Endodermal cell (in vitro differentiated cells): ENCODE results near the gene KCNA2. TPM values are rescaled to one million over a fixed set of nuclear protein-coding genes. Genes with fewer than 3 reads are reported as not detected.

ENCODE experiments used
- DNase-seq: peaks from one replicate; pipeline ENCODE4 v3.0.0-alpha.2; 2017
- H3K27ac ChIP-seq: 2 replicates; pipeline ENCODE4 v1.5.1; 2013; ENCODE audit warnings: mild to moderate bottlenecking, low read depth, low read length, moderate library complexity
- H3K27me3 ChIP-seq: 2 replicates; pipeline ENCODE4 v1.6.1; 2013; ENCODE audit warnings: mild to moderate bottlenecking, low read length, moderate library complexity; ENCODE audit not compliant: insufficient read depth, control insufficient read depth, poor library complexity, severe bottlenecking
- H3K36me3 ChIP-seq: 2 replicates; pipeline ENCODE4 v1.7.0; 2013; ENCODE audit warnings: mild to moderate bottlenecking, low read length, moderate library complexity; ENCODE audit not compliant: control insufficient read depth, insufficient read depth
- H3K4me1 ChIP-seq: one replicate; pipeline ENCODE4 v1.7.0; 2013; ENCODE audit warnings: low read length; ENCODE audit not compliant: control insufficient read depth, insufficient read depth
- H3K4me3 ChIP-seq: 2 replicates; pipeline ENCODE4 v1.5.1; 2013; ENCODE audit warnings: mild to moderate bottlenecking, low read length, moderate library complexity
- H3K9ac ChIP-seq: 2 replicates; pipeline ENCODE4 v1.6.1; 2013; ENCODE audit warnings: mild to moderate bottlenecking, low read length, moderate library complexity; ENCODE audit not compliant: poor library complexity, severe bottlenecking; ENCODE audit errors: extremely low read depth
- H3K9me3 ChIP-seq: 2 replicates; pipeline ENCODE4 v1.6.1; 2013; ENCODE audit warnings: mild to moderate bottlenecking, low read length, moderate library complexity; ENCODE audit not compliant: control insufficient read depth
- H3K27ac Mint-ChIP-seq: 2 replicates; pipeline ENCODE4 v1.8.0; 2020; ENCODE audit warnings: mixed read lengths
- H3K27me3 Mint-ChIP-seq: 2 replicates; pipeline ENCODE4 v1.8.0; 2021; ENCODE audit warnings: mild to moderate bottlenecking, mixed read lengths; ENCODE audit not compliant: insufficient read depth
- H3K36me3 Mint-ChIP-seq: 2 replicates; pipeline ENCODE4 v1.8.0; 2020; ENCODE audit warnings: low read depth, mixed read lengths
- H3K4me1 Mint-ChIP-seq: 2 replicates; pipeline ENCODE4 v1.8.0; 2020; ENCODE audit warnings: mixed read lengths
- H3K4me3 Mint-ChIP-seq: 2 replicates; pipeline ENCODE4 v1.8.0; 2020; ENCODE audit warnings: mild to moderate bottlenecking, moderate library complexity, mixed read lengths
- H3K9me3 Mint-ChIP-seq: 2 replicates; pipeline ENCODE4 v1.8.0; 2020; ENCODE audit warnings: mild to moderate bottlenecking, mixed read lengths
- CTCF ChIP-seq: fragments of 200-600 bp; sonication (generic); conservative IDR thresholded peaks from 2 replicates; pipeline ENCODE4 v1.5.0; 2021; ENCODE audit warnings: antibody characterized with exemption, mild to moderate bottlenecking
- WGBS, 2 experiments: methylation state at CpG; one replicate each; pipeline versions ENCODE4 v1.1.5 to v1.1.7; 2013; ENCODE audit warnings: missing lambda C conversion rate in 2 of 2, mixed read lengths in 1 of 2; ENCODE audit not compliant: insufficient coverage in 1 of 2, insufficient read length in 1 of 2; 5-methylcytosine and 5-hydroxymethylcytosine counted together
- total RNA-seq, 2 donors: library from RNA; stranded (reverse); fragmentation: NEBNext Ultra II Directional in 1 of 2; extraction: Animal tissue kit (Norgen Biotek cat#: 25700) in 1 of 2; gene quantifications; 2 replicates in 1 of 2; 3 replicates in 1 of 2; pipeline ENCODE4 v1.2.1, GENCODE V29; 2021

The KCNA2 gene
- total RNA-seq, 2 donors from 2014 or later = 0.11 to 0.57 TPM

- Histone ChIP-seq H3K27ac (no peak overlapping the region), H3K36me3 (no peaks in the 10 kb centered on the region), H3K4me3 (no peak overlapping the region), H3K9me3 (no peaks in the 10 kb centered on the region), H3K4me1 (peaks cover 7% of the 10 kb centered on the region), H3K9ac (no peak overlapping the region), H3K27me3 (peaks cover 97% of the 10 kb centered on the region)
- WGBS, 2 experiments = 11% methylated on average over 12 to 28 of the region's 28 CpGs
- no peak overlapping the region for H3K27ac Mint-ChIP-seq
- peaks cover 16% of the 10 kb centered on the region for H3K4me1 Mint-ChIP-seq
- no peak for TF ChIP-seq CTCF
- no peaks in the 10 kb centered on the region for H3K9me3 Mint-ChIP-seq
- H3K36me3 Mint-ChIP-seq = no peaks in the 10 kb centered on the region
- H3K27me3 Mint-ChIP-seq = peaks cover 87% of the 10 kb centered on the region
- DNase-seq = peak; percentile 67
- H3K4me3 Mint-ChIP-seq = peak overlapping the region; percentile 65
Observed at GRCh38 chr1:110607536-110608230, 1.5 kb upstream of the KCNA2 start.

- Histone ChIP-seq H3K4me1 (peaks cover 7% of the 10 kb centered on the region), H3K27me3 (peaks cover 90% of the 10 kb centered on the region), H3K36me3 (no peaks in the 10 kb centered on the region), H3K4me3 (peak overlapping the region; percentile 78), H3K9ac (no peak overlapping the region), H3K9me3 (no peaks in the 10 kb centered on the region), H3K27ac (no peak overlapping the region)
- H3K27ac Mint-ChIP-seq = no peak overlapping the region
- H3K4me3 Mint-ChIP-seq = peak overlapping the region; percentile 65
- peak; percentile 12 for TF ChIP-seq CTCF
- WGBS, 2 experiments = 0 to 1% methylated on average over 22 to 94 of the region's 94 CpGs
- no peaks in the 10 kb centered on the region for H3K9me3 Mint-ChIP-seq
- H3K36me3 Mint-ChIP-seq = no peaks in the 10 kb centered on the region
- peak; percentile 81 for DNase-seq
- H3K4me1 Mint-ChIP-seq = peaks cover 12% of the 10 kb centered on the region
- H3K27me3 Mint-ChIP-seq = peaks cover 88% of the 10 kb centered on the region
Observed at GRCh38 chr1:110606657-110607535, 738 bp upstream of the KCNA2 start.

GRCh38 chr1:110605446-110605845 lies 712 bp downstream of the KCNA2 start:
- Mint-ChIP-seq H3K9me3 (no peaks in the 10 kb centered on the region), H3K36me3 (no peaks in the 10 kb centered on the region)

More at GRCh38 chr1:110605446-110605845, 712 bp downstream of the KCNA2 start:
- no peak overlapping the region for H3K27ac ChIP-seq
- no peak for DNase-seq
- Mint-ChIP-seq H3K27ac (no peak overlapping the region), H3K4me3 (peak overlapping the region; percentile 65), H3K4me1 (peaks cover 12% of the 10 kb centered on the region), H3K27me3 (peaks cover 79% of the 10 kb centered on the region)
- no peaks in the 10 kb centered on the region for H3K36me3 ChIP-seq
- peak overlapping the region; percentile 78 for H3K4me3 ChIP-seq
- H3K27me3 ChIP-seq = peaks cover 76% of the 10 kb centered on the region
- WGBS, 2 experiments = 86 to 91% methylated on average over 3 to 6 of the region's 6 CpGs
- H3K4me1 ChIP-seq = peaks cover 5% of the 10 kb centered on the region
- no peak for TF ChIP-seq CTCF
- H3K9ac ChIP-seq = no peak overlapping the region
- H3K9me3 ChIP-seq = no peaks in the 10 kb centered on the region
